OCI-LY7 (cell line): ENCODE measurements around the gene APOBEC4. TPM values are rescaled to one million over a fixed set of nuclear protein-coding genes. Genes with fewer than 3 reads are reported as not detected.

Source experiments
- BruUV-seq: library from RNA; stranded (reverse); fragments of 400-500 nt; replicated peaks from 2 replicates; lab custom pipeline; 2021; lab: Mats Ljungman, UMichigan
- CTCF ChIA-PET: fragments of 300-600 bp; sonication (Branson Sonifier 250); formaldehyde crosslinking; loops from one replicate; lab custom pipeline; 2022; ENCODE audit warnings: antibody characterized with exemption; ENCODE audit not compliant: unreplicated experiment; lab: Charles Lee
- POLR2A ChIA-PET: fragments of 300-600 bp; sonication (Branson Sonifier 250); formaldehyde crosslinking; loops from one replicate; lab custom pipeline; 2022; ENCODE audit warnings: antibody characterized with exemption; lab: Charles Lee
- DNase-seq: peaks from one replicate; pipeline ENCODE4 v3.0.0-alpha.2; 2015; ENCODE audit warnings: low spot score
- H2AFZ ChIP-seq: fragments of 200-600 bp; sonication (generic), shearing (Covaris generic); 2 replicates; pipeline ENCODE4 v1.6.1; 2014; ENCODE audit warnings: mild to moderate bottlenecking, antibody characterized with exemption, low read length, moderate library complexity
- H3K27ac ChIP-seq: fragments of 200-600 bp; sonication (generic); 2 replicates; pipeline ENCODE4 v1.5.1; 2014; ENCODE audit warnings: mixed run types, low read depth, mild to moderate bottlenecking, moderate library complexity, low read length, inconsistent platforms; ENCODE audit not compliant: poor library complexity, severe bottlenecking
- H3K36me3 ChIP-seq: fragments of 200-600 bp; sonication (generic); 2 replicates; pipeline ENCODE4 v1.6.1; 2014; ENCODE audit warnings: mild to moderate bottlenecking, antibody characterized with exemption, low read length, moderate library complexity, mixed read lengths; ENCODE audit not compliant: insufficient read depth
- H3K4me1 ChIP-seq: fragments of 200-600 bp; sonication (generic); 2 replicates; pipeline ENCODE4 v1.5.1; 2014; ENCODE audit warnings: mild to moderate bottlenecking, low read length; ENCODE audit not compliant: insufficient read depth, poor library complexity, severe bottlenecking
- H3K4me2 ChIP-seq: fragments of 200-600 bp; sonication (generic); 2 replicates; pipeline ENCODE4 v1.6.1; 2014; ENCODE audit warnings: mild to moderate bottlenecking, low read length
- H3K4me3 ChIP-seq: fragments of 200-600 bp; sonication (generic); 2 replicates; pipeline ENCODE4 v1.5.1; 2014; ENCODE audit warnings: mild to moderate bottlenecking, low read depth, low read length; ENCODE audit not compliant: poor library complexity, severe bottlenecking
- H3K79me2 ChIP-seq: fragments of 200-600 bp; sonication (generic); 2 replicates; pipeline ENCODE4 v1.6.1; 2016; ENCODE audit warnings: low read depth, mild to moderate bottlenecking, low read length, moderate library complexity, mixed read lengths; ENCODE audit not compliant: insufficient read depth
- H3K9me2 ChIP-seq: fragments of 200-600 bp; sonication (generic); 2 replicates; pipeline ENCODE4 v1.6.1; 2016; ENCODE audit warnings: mild to moderate bottlenecking, low read length, mixed read lengths; ENCODE audit not compliant: insufficient read depth
- H3K9me3 ChIP-seq: fragments of 200-600 bp; sonication (generic); 2 replicates; pipeline ENCODE4 v1.6.1; 2014; ENCODE audit warnings: mild to moderate bottlenecking, mixed run types, low read length, mixed read lengths
- H4K20me1 ChIP-seq: fragments of 200-600 bp; sonication (generic); 2 replicates; pipeline ENCODE4 v1.6.1; 2014; ENCODE audit warnings: mild to moderate bottlenecking, antibody characterized with exemption, low read length, moderate library complexity, mixed read lengths; ENCODE audit not compliant: insufficient read depth
- CTCF ChIP-seq: fragments of 200-600 bp; sonication (generic); conservative IDR thresholded peaks from 2 replicates; pipeline ENCODE4 v1.5.1; 2014; ENCODE audit warnings: mild to moderate bottlenecking, antibody characterized with exemption, low read length, moderate library complexity, mixed read lengths
- EZH2phosphoT487 ChIP-seq: fragments of 200-600 bp; sonication (generic); IDR thresholded peaks from 2 replicates; pipeline ENCODE4 v1.6.1; 2018; ENCODE audit warnings: low read depth, borderline replicate concordance, mild to moderate bottlenecking, mixed run types, antibody characterized with exemption, low read length, moderate library complexity, mixed read lengths
- intact Hi-C: fragments of 100-400 bp; cut with micrococcal nuclease; formaldehyde crosslinking; loops from one replicate; pipeline ENCODE4 v1.10.0; 2022; ENCODE audit not compliant: unreplicated experiment
- total RNA-seq, 2 experiments: library from RNA; depleted of rRNA in 1 of 2; stranded (reverse); fragments of >200 nt in 1 of 2; shearing (Covaris generic) in 1 of 2; gene quantifications; 2 replicates each; pipeline ENCODE4 v1.2.3, GENCODE V29; 2014 to 2022

Gene APOBEC4
- total RNA-seq, 2 experiments from 2014 or later, result not detected

- H3K4me3 ChIP-seq, result peak overlapping the region; percentile 94
- no TSS peak for BruUV-seq
Measured at GRCh38 chr1:183635099-183635605, 18.0 kb downstream of the APOBEC4 start.

GRCh38 chr1:183634429-183635065 lies 18.6 kb downstream of the APOBEC4 start:
- peak overlapping the region; percentile 75 for H3K27ac ChIP-seq
- H3K4me3 ChIP-seq, result peak overlapping the region; percentile 94
- DNase-seq, result peak; percentile 45
- H3K9me2 ChIP-seq, result no peaks in the 10 kb centered on the region
- ChIA-PET CTCF (no interaction called here), POLR2A (interaction anchor here (0.6 to 1.5 kb wide), 10 partner anchors 8 to 750 kb away, joined by 3 to 15 read pairs (median 3); partner anchors contain the start of gene TSEN15)
- H2AFZ ChIP-seq, result peak overlapping the region; percentile 38; the same call in 1 of the 2 replicates
- H3K4me2 ChIP-seq, result peak overlapping the region; percentile 88
- TSS peak; percentile 72 for BruUV-seq
- peaks cover 49% of the 10 kb centered on the region for H3K79me2 ChIP-seq
- intact Hi-C loops, result loop anchor here (1.0 to 10.0 kb wide), 4 partner anchors 50 to 610 kb away; partner anchors contain the start of genes LAMC1 and TSEN15
- TF ChIP-seq CTCF, result no peak
- TF ChIP-seq EZH2phosphoT487, result no peak
- no peaks in the 10 kb centered on the region for H3K9me3 ChIP-seq
- H4K20me1 ChIP-seq, result peaks cover 19% of the 10 kb centered on the region
- peaks cover 32% of the 10 kb centered on the region for H3K4me1 ChIP-seq
- H3K36me3 ChIP-seq, result peaks cover 36% of the 10 kb centered on the region

More at GRCh38 chr1:183635099-183635605, 18.0 kb downstream of the APOBEC4 start:
- H3K36me3 ChIP-seq, result peaks cover 30% of the 10 kb centered on the region
- peaks cover 32% of the 10 kb centered on the region for H3K4me1 ChIP-seq
- ChIA-PET POLR2A (interaction anchor here (0.6 to 1.5 kb wide), 6 partner anchors 9 to 751 kb away, joined by 3 to 15 read pairs (median 5); partner anchors contain the start of gene TSEN15), CTCF (no interaction called here)
- intact Hi-C loops, result loop anchor here (1.0 to 10.0 kb wide), 3 partner anchors 50 to 610 kb away; partner anchors contain the start of gene LAMC1
- H3K9me2 ChIP-seq, result no peaks in the 10 kb centered on the region
- H2AFZ ChIP-seq, result peak overlapping the region; percentile 38; the same call in 1 of the 2 replicates
- no peak for TF ChIP-seq EZH2phosphoT487
- no peak for TF ChIP-seq CTCF
- H3K27ac ChIP-seq, result peak overlapping the region; percentile 75
- H4K20me1 ChIP-seq, result peaks cover 19% of the 10 kb centered on the region
- DNase-seq, result peak; percentile 24
- peaks cover 44% of the 10 kb centered on the region for H3K79me2 ChIP-seq
- H3K4me2 ChIP-seq, result peak overlapping the region; percentile 88
- H3K9me3 ChIP-seq, result no peaks in the 10 kb centered on the region
